Testis (tissue), 3 donors: ENCODE measurements around the gene GRIK2. TPM values are rescaled to one million over a fixed set of nuclear protein-coding genes. Genes with fewer than 3 reads are reported as not detected.

Experiments
- DNase-seq: peaks from one replicate; pipeline ENCODE4 v3.0.0-alpha.2; 2019
- H3K27ac ChIP-seq, 2 donors: fragments of 200-600 bp; sonication (generic); one replicate each; pipeline ENCODE4 v1.5.1; 2019
- H3K27me3 ChIP-seq: fragments of 200-600 bp; sonication (generic); one replicate; pipeline ENCODE4 v1.5.1; 2019
- H3K36me3 ChIP-seq: fragments of 200-600 bp; sonication (generic); one replicate; pipeline ENCODE4 v1.5.1; 2017; ENCODE audit warnings: low read depth; ENCODE audit errors: missing control alignments
- H3K4me1 ChIP-seq: fragments of 200-600 bp; sonication (generic); one replicate; pipeline ENCODE4 v1.5.1; 2019
- H3K4me3 ChIP-seq, 2 donors: fragments of 200-600 bp; sonication (generic); one replicate each; pipeline ENCODE4 v1.5.1; 2017 to 2019
- H3K9me3 ChIP-seq: fragments of 200-600 bp; sonication (generic); one replicate; pipeline ENCODE4 v1.5.1; 2017
- POLR2A ChIP-seq: fragments of 450-650 bp; IDR thresholded peaks from one replicate; pipeline ENCODE4 v1.6.1; 2017; ENCODE audit warnings: antibody characterized with exemption, mild to moderate bottlenecking, moderate library complexity
- WGBS, 2 donors: methylation state at CpG; one replicate each; pipeline ENCODE4 v1.1.5; 2018; 5-methylcytosine and 5-hydroxymethylcytosine counted together
- intact Hi-C: fragments of 100-400 bp; cut with DNase I; formaldehyde crosslinking; loops from one replicate; pipeline ENCODE4 v1.15.1; 2023; ENCODE audit warnings: low total_unique reads
- polyA plus RNA-seq: library from polyadenylated mRNA; stranded (reverse); fragments of 350-450 nt; fragmentation: Illumina TruSeq; extraction: RNeasy Lipid Tissue Mini Kit (QIAGEN cat#74804); gene quantifications from one replicate; pipeline ENCODE4 v1.2.3, GENCODE V29; 2014; ENCODE audit warnings: low read depth, low replicate concordance; ENCODE audit not compliant: insufficient read depth
- total RNA-seq, 2 donors: library from RNA; depleted of rRNA; stranded (reverse); fragments of >200 nt; gene quantifications; one replicate each; pipeline ENCODE4 v1.2.3, GENCODE V29; 2016
- TF ChIP-seq, protein P1 (sequence below), 3 experiments: fragments of 450-650 bp in 2 of 3; fragments of 200-600 bp in 1 of 3; sonication (generic) in 1 of 3; IDR thresholded peaks; one replicate each; pipeline ENCODE4 v1.5.1; 2016 to 2019; ENCODE audit warnings: antibody characterized with exemption in 3 of 3, mild to moderate bottlenecking in 2 of 3, moderate library complexity in 1 of 3

The GRIK2 gene
- total and polyA plus RNA-seq, 3 donors from 2014 or later, result 1.1 to 23.5 (median 12.4) TPM

DNA sequence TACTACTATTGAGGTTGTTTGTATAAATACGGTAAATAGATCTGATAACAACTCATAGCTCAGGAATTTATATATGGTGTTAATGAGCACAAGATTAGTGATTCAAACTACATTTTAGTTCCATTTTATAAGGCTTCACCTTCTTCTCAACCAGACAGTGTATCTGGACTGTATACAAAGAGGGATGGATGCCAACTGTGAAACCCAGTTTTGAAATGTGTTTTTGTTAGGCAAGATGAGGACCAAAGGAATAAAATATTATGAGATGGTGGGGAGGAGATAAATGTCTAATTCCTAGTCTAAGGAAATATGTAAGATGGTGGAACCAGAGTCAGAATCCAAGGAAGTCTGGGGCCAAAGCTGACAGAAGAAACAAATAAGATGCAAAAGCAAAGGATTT is 329.0 kb downstream of the GRIK2 start:
- intact Hi-C loops, result no loop called here
- DNase-seq, result no peak
- WGBS, 2 donors, result 92 to 98% methylated on average over 1 of the region's 1 CpG

DNA sequence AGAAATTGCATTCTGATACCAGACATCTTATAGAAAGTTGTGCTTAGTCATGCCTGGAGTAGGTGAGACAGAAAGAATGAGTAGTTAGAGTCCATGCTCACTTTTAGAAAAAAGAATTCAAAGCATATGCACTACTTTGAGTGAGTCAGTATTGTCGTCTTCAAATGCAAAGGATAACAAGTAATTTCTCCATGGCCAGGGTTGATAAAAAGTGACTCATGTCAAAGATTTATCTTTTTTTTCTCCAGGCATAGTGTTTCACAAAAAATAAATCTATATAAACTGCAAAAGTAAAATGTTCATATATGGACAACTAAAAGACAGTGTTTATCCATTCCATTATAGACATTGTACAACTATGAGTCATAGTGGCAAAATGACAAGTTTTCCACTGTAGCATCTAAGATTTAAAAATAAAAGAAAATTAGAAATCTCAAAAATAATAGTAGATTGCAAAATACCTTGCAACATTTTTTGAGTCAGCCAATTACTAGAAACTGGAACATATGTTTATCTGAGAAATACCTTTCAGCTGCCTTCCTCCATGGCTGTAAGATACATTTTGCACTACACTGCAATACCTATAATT is 329.6 kb downstream of the GRIK2 start:
- no peaks in the 10 kb centered on the region for H3K4me1 ChIP-seq
- H3K4me3 ChIP-seq, result no peak overlapping the region
- intact Hi-C loops, result no loop called here
- H3K27ac ChIP-seq, result no peak overlapping the region
- DNase-seq, result no peak
- H3K9me3 ChIP-seq, result no peaks in the 10 kb centered on the region
- whole genome bisulfite sequencing, 2 donors, result 48 to 55% methylated on average over 1 of the region's 1 CpG
- no peaks in the 10 kb centered on the region for H3K36me3 ChIP-seq
- no peak for TF ChIP-seq POLR2A
- TF ChIP-seq, protein P1, sequence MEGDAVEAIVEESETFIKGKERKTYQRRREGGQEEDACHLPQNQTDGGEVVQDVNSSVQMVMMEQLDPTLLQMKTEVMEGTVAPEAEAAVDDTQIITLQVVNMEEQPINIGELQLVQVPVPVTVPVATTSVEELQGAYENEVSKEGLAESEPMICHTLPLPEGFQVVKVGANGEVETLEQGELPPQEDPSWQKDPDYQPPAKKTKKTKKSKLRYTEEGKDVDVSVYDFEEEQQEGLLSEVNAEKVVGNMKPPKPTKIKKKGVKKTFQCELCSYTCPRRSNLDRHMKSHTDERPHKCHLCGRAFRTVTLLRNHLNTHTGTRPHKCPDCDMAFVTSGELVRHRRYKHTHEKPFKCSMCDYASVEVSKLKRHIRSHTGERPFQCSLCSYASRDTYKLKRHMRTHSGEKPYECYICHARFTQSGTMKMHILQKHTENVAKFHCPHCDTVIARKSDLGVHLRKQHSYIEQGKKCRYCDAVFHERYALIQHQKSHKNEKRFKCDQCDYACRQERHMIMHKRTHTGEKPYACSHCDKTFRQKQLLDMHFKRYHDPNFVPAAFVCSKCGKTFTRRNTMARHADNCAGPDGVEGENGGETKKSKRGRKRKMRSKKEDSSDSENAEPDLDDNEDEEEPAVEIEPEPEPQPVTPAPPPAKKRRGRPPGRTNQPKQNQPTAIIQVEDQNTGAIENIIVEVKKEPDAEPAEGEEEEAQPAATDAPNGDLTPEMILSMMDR (IDR thresholded peaks at IDR 0.05), result no peak
- no peaks in the 10 kb centered on the region for H3K27me3 ChIP-seq

More for the DNA sequence above, 329.0 kb downstream of the GRIK2 start:
- no peak overlapping the region for H3K27ac ChIP-seq
- H3K4me3 ChIP-seq, result no peak overlapping the region
- H3K4me1 ChIP-seq, result no peaks in the 10 kb centered on the region
- no peak for TF ChIP-seq POLR2A
- TF ChIP-seq, protein P1 (IDR thresholded peaks at IDR 0.05), result no peak
- no peaks in the 10 kb centered on the region for H3K27me3 ChIP-seq
- H3K9me3 ChIP-seq, result no peaks in the 10 kb centered on the region
- no peaks in the 10 kb centered on the region for H3K36me3 ChIP-seq

DNA sequence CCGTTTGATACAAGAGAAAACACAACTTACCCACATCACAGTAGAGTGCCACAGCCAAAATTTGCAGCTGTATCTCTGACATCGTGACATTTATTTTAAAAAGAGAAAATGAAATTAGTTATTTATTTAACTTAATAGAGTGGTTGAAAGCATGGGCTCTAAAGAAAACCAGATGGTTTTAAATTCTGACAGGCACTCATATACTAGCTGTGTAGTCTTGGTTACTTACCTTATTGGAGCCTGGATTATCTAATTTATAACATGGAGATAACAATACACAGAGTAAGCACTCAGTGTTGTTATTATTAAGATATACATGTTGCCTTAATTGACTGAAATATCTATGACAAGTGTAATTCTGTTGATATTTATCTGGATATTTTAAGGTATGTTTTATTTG is 334.9 kb downstream of the GRIK2 start:
- H3K4me1 ChIP-seq, result no peaks in the 10 kb centered on the region
- no peak overlapping the region for H3K27ac ChIP-seq
- intact Hi-C loops, result no loop called here
- DNase-seq, result no peak
- no peaks in the 10 kb centered on the region for H3K36me3 ChIP-seq
- TF ChIP-seq, protein P1 (IDR thresholded peaks at IDR 0.05), result no peak
- TF ChIP-seq POLR2A, result no peak
- no peaks in the 10 kb centered on the region for H3K9me3 ChIP-seq
- no peak overlapping the region for H3K4me3 ChIP-seq
- 86 to 87% methylated on average over 2 of the region's 2 CpGs for WGBS, 2 donors
- no peaks in the 10 kb centered on the region for H3K27me3 ChIP-seq

DNA sequence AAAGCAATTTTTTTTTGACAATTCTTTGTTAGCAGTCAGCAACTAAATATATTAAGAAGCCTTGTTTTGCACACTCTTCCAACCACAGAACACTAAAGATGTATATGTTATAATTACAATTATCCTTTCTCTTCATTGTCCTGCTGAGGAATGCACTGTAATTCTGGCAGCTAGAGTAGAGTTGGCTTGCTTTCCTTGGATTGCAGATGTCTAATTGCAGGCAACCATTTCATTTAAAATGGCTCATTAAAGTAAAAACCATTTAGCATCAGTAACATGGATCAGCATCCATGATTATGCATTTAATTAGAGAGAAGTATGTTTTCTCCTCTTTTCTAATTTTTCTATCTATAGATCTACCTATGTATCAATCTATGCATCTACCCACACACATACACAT is 335.4 kb downstream of the GRIK2 start:
- DNase-seq, result no peak

More for the DNA sequence above, 335.4 kb downstream of the GRIK2 start:
- TF ChIP-seq, protein P1 (IDR thresholded peaks at IDR 0.05), result no peak
- TF ChIP-seq POLR2A, result no peak
- Histone ChIP-seq H3K27me3 (no peaks in the 10 kb centered on the region), H3K36me3 (no peaks in the 10 kb centered on the region), H3K9me3 (no peaks in the 10 kb centered on the region), H3K4me1 (no peaks in the 10 kb centered on the region), H3K4me3 (no peak overlapping the region), H3K27ac (no peak overlapping the region)
- intact Hi-C loops, result no loop called here
